IMR-90 (cell line): Measurements from ENCODE around the gene TMEM168. TPM values are rescaled to one million over a fixed set of nuclear protein-coding genes. Genes with fewer than 3 reads are reported as not detected.

Source experiments
- ATAC-seq: fragments of 200-7000 bp; cut with Tn5 transposase; 2 replicates; pipeline ENCODE4 v1.9.1; 2020; ENCODE audit warnings: low read depth, mild to moderate bottlenecking, moderate library complexity
- BruUV-seq: library from RNA; stranded (reverse); fragments of 400-500 nt; replicated peaks from 2 replicates; lab custom pipeline; 2021; lab: Mats Ljungman, UMichigan
- CTCF ChIA-PET: fragments of 300-600 bp; formaldehyde crosslinking; extraction: SDS; loops from one replicate; lab custom pipeline; 2021; ENCODE audit warnings: antibody characterized with exemption; lab: Yijun Ruan, JAX
- POLR2A ChIA-PET: fragments of 300-600 bp; sonication (Branson Sonifier 250); formaldehyde crosslinking; loops from one replicate; lab custom pipeline; 2022; ENCODE audit warnings: antibody characterized with exemption; ENCODE audit not compliant: unreplicated experiment; lab: Charles Lee
- DNase-seq: peaks from one replicate; pipeline ENCODE4 v3.0.0; 2013
- H2AFZ ChIP-seq: replicated peaks from 2 replicates; pipeline ENCODE3; 2013; ENCODE audit warnings: low read length, mild to moderate bottlenecking; ENCODE audit not compliant: poor library complexity
- H2AK5ac ChIP-seq: 2 replicates; pipeline ENCODE4 v1.6.1; 2013; ENCODE audit warnings: low read depth, low read length, inconsistent platforms
- H2AK9ac ChIP-seq: replicated peaks from 2 replicates; pipeline ENCODE3; 2013; ENCODE audit warnings: mild to moderate bottlenecking, low read depth, low read length, moderate library complexity; ENCODE audit not compliant: poor library complexity
- H2BK120ac ChIP-seq: 2 replicates; pipeline ENCODE4 v1.6.1; 2013; ENCODE audit warnings: low read depth, low read length, inconsistent platforms
- H2BK15ac ChIP-seq: 3 replicates; pipeline ENCODE4 v1.6.1; 2013; ENCODE audit warnings: low read depth, low read length, inconsistent platforms
- H2BK20ac ChIP-seq: 2 replicates; pipeline ENCODE4 v1.6.1; 2013; ENCODE audit warnings: low read depth, mild to moderate bottlenecking, inconsistent platforms, low read length, moderate library complexity
- H2BK5ac ChIP-seq: 2 replicates; pipeline ENCODE4 v1.6.1; 2013; ENCODE audit warnings: mild to moderate bottlenecking, low read depth, low read length, inconsistent platforms; ENCODE audit not compliant: poor library complexity, severe bottlenecking
- H3K14ac ChIP-seq: replicated peaks from 2 replicates; pipeline ENCODE4 v1.6.1; 2013; ENCODE audit warnings: low read depth, low read length, inconsistent platforms
- H3K18ac ChIP-seq: 2 replicates; pipeline ENCODE4 v1.6.1; 2013; ENCODE audit warnings: low read depth, low read length, control low read depth
- H3K23ac ChIP-seq: 2 replicates; pipeline ENCODE4 v1.6.1; 2013; ENCODE audit warnings: low read depth, low read length, inconsistent platforms
- H3K27ac ChIP-seq: 2 replicates; pipeline ENCODE4 v1.5.1; 2013; ENCODE audit warnings: mild to moderate bottlenecking, control low read depth, low read length; ENCODE audit not compliant: insufficient read depth
- H3K27me3 ChIP-seq: 2 replicates; pipeline ENCODE4 v1.6.1; 2013; ENCODE audit warnings: low read length; ENCODE audit not compliant: control insufficient read depth, insufficient read depth
- H3K36me3 ChIP-seq: 2 replicates; pipeline ENCODE4 v1.6.1; 2013; ENCODE audit warnings: low read length, mixed read lengths; ENCODE audit not compliant: control insufficient read depth, insufficient read depth
- H3K4ac ChIP-seq: 2 replicates; pipeline ENCODE4 v1.6.1; 2013; ENCODE audit warnings: low read depth, low read length, inconsistent platforms
- H3K4me1 ChIP-seq: 2 replicates; pipeline ENCODE4 v1.6.1; 2013; ENCODE audit warnings: low read length, mixed read lengths; ENCODE audit not compliant: control insufficient read depth, insufficient read depth
- H3K4me2 ChIP-seq: 2 replicates; pipeline ENCODE4 v1.6.1; 2013; ENCODE audit warnings: low read depth, mild to moderate bottlenecking, control low read depth, low read length, moderate library complexity
- H3K4me3 ChIP-seq: 2 replicates; pipeline ENCODE4 v1.5.1; 2013; ENCODE audit warnings: low read depth, mild to moderate bottlenecking, control low read depth, low read length, moderate library complexity; ENCODE audit not compliant: insufficient read depth
- H3K56ac ChIP-seq: 2 replicates; pipeline ENCODE4 v1.6.1; 2013; ENCODE audit warnings: low read length, inconsistent platforms; ENCODE audit not compliant: insufficient read depth; ENCODE audit errors: extremely low read depth
- H3K79me1 ChIP-seq, 2 experiments: 2 replicates each; pipeline ENCODE4 v1.6.1; 2013; ENCODE audit warnings: low read length in 2 of 2, inconsistent platforms in 1 of 2, low read depth in 1 of 2
- H3K9ac ChIP-seq: 2 replicates; pipeline ENCODE4 v1.6.1; 2013; ENCODE audit warnings: low read depth, low read length, control low read depth
- H3K9me1 ChIP-seq: 2 replicates; pipeline ENCODE4 v1.6.1; 2013; ENCODE audit warnings: low read length, inconsistent platforms; ENCODE audit not compliant: insufficient read depth
- H3K9me3 ChIP-seq: 2 replicates; pipeline ENCODE4 v1.6.1; 2013; ENCODE audit warnings: low read length; ENCODE audit not compliant: control insufficient read depth, insufficient read depth
- H4K20me1 ChIP-seq: 2 replicates; pipeline ENCODE4 v1.6.1; 2013; ENCODE audit warnings: low read length, inconsistent platforms; ENCODE audit not compliant: insufficient read depth
- H4K5ac ChIP-seq: 2 replicates; pipeline ENCODE4 v1.6.1; 2013; ENCODE audit warnings: mild to moderate bottlenecking, low read depth, low read length, control low read depth
- H4K8ac ChIP-seq, 2 experiments: 2 replicates each; pipeline ENCODE4 v1.6.1; 2013; ENCODE audit warnings: low read depth in 2 of 2, low read length in 2 of 2, control low read depth in 1 of 2, inconsistent platforms in 1 of 2
- H4K91ac ChIP-seq: 2 replicates; pipeline ENCODE4 v1.6.1; 2013; ENCODE audit warnings: low read depth, low read length, inconsistent platforms; ENCODE audit not compliant: insufficient read depth
- BHLHE40 ChIP-seq: fragments of 150-350 bp; IDR thresholded peaks from 2 replicates; pipeline ENCODE4 v1.6.1; 2016; ENCODE audit warnings: mild to moderate bottlenecking, low read depth, low read length
- CEBPB ChIP-seq: IDR thresholded peaks from 2 replicates; pipeline ENCODE4 v1.6.1; 2012; ENCODE audit warnings: low read depth, low read length, improper control_type of control experiment
- FOS ChIP-seq: fragments of 150-350 bp; IDR thresholded peaks from 2 replicates; pipeline ENCODE4 v1.6.1; 2016; ENCODE audit warnings: low read depth, low read length
- MAZ ChIP-seq: IDR thresholded peaks from 2 replicates; pipeline ENCODE4 v1.6.1; 2012; ENCODE audit warnings: low read depth, mild to moderate bottlenecking, low read length, improper control_type of control experiment, moderate library complexity, borderline replicate concordance
- MXI1 ChIP-seq: IDR thresholded peaks from 2 replicates; pipeline ENCODE4 v1.6.1; 2012; ENCODE audit warnings: low read depth, mild to moderate bottlenecking, low read length, moderate library complexity, borderline replicate concordance
- RAD21 ChIP-seq: IDR thresholded peaks from 2 replicates; pipeline ENCODE4 v1.6.1; 2012; ENCODE audit warnings: low read length, improper control_type of control experiment
- RCOR1 ChIP-seq: IDR thresholded peaks from 2 replicates; pipeline ENCODE4 v1.6.1; 2012; ENCODE audit warnings: mild to moderate bottlenecking, low read length, improper control_type of control experiment; ENCODE audit not compliant: insufficient replicate concordance
- RFX5 ChIP-seq: IDR thresholded peaks from 2 replicates; pipeline ENCODE4 v1.8.0; 2012; ENCODE audit warnings: low read depth, mild to moderate bottlenecking, low read length, moderate library complexity
- SMC3 ChIP-seq: fragments of 150-350 bp; IDR thresholded peaks from 2 replicates; pipeline ENCODE4 v1.6.1; 2016; ENCODE audit warnings: low read depth, mild to moderate bottlenecking, antibody characterized with exemption, low read length, moderate library complexity
- USF2 ChIP-seq: fragments of 150-350 bp; IDR thresholded peaks from 2 replicates; pipeline ENCODE4 v1.6.1; 2017; ENCODE audit warnings: mild to moderate bottlenecking, antibody characterized with exemption, low read length, low read depth
- WGBS, 2 experiments: methylation state at CpG; one replicate each; pipeline versions ENCODE4 v1.1.5 to v1.1.7; 2013; ENCODE audit warnings: missing lambda C conversion rate in 2 of 2; ENCODE audit not compliant: insufficient read length in 1 of 2; ENCODE audit errors: extremely low coverage in 2 of 2; 5-methylcytosine and 5-hydroxymethylcytosine counted together
- dilution Hi-C: fragments of 300-500 bp; cut with HindIII; formaldehyde crosslinking; loops from one replicate; pipeline ENCODE4 v1.14.3; 2018; ENCODE audit warnings: low sequenced_read_pairs; ENCODE audit not compliant: unreplicated experiment
- in situ Hi-C: fragments of 300-500 bp; cut with MboI; formaldehyde crosslinking; loops from 3 replicates; pipeline ENCODE4 v1.14.3; 2019; ENCODE audit warnings: low sequenced_read_pairs, inconsistent platforms, mixed read lengths
- intact Hi-C: fragments of 100-400 bp; cut with micrococcal nuclease; formaldehyde crosslinking; loops from 2 replicates; pipeline ENCODE4 v1.10.0; 2022
- polyA plus RNA-seq, 3 experiments: library from polyadenylated mRNA; depleted of rRNA; stranded (reverse); fragments of >200 nt; gene quantifications; 2 replicates each; pipeline ENCODE4 v1.2.3, GENCODE V29; 2012; ENCODE audit warnings: low replicate concordance in 1 of 3
- total RNA-seq: library from RNA; depleted of rRNA; stranded (reverse); fragments of >200 nt; gene quantifications from 2 replicates; pipeline ENCODE4 v1.2.3, GENCODE V29; 2012
- TF ChIP-seq, protein P1 (sequence below): fragments of 150-350 bp; IDR thresholded peaks from 2 replicates; pipeline ENCODE4 v1.6.1; 2016; ENCODE audit warnings: low read depth, mild to moderate bottlenecking, low read length, moderate library complexity, borderline replicate concordance
- TF ChIP-seq, protein P2 (sequence below): conservative IDR thresholded peaks from 2 replicates; pipeline ENCODE4 v1.5.1; 2012; ENCODE audit warnings: mild to moderate bottlenecking, low read depth, low read length, improper control_type of control experiment

The TMEM168 gene
- total and polyA plus RNA-seq, 2 of the 4 experiments (the other 2 are of a cell fraction): 17.7 to 22.9 TPM

DNA sequence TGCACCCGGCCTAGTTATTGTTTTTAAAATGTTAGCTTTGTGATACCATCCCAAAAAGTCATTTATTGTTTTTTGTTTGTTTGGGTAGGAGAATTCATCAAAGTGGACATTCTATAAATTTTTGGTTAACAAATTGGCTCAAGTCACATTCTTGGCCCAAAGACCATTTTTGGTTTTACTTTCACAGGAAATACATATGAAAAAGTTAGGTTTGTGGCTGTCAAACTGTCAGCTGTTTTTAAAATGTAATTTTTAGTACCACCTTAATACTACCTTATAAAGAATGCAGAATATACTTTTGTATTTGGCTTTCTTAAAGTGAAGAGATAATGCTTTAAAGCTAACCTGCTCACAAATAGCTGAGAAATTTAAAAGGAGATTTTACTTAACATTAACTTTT is 25.1 kb downstream of the TMEM168 start:
- BruUV-seq: no TSS peak

More for the DNA sequence above, 25.1 kb downstream of the TMEM168 start:
- Histone ChIP-seq H2BK120ac (no peak overlapping the region), H3K9me3 (no peaks in the 10 kb centered on the region), H3K4me2 (no peak overlapping the region), H3K4ac (no peak overlapping the region), H3K9ac (no peak overlapping the region), H2BK20ac (no peak overlapping the region), H3K79me1 (no peaks in the 10 kb centered on the region), H3K27ac (no peak overlapping the region), H2AFZ (no peak overlapping the region), H2BK15ac (no peak overlapping the region), H3K18ac (no peak overlapping the region), H3K56ac (no peak overlapping the region), H4K8ac (no peak overlapping the region), H2BK5ac (no peak overlapping the region), H4K91ac (no peak overlapping the region), H4K5ac (no peak overlapping the region), H2AK9ac (no peak overlapping the region), H3K23ac (no peak overlapping the region), H3K14ac (no peak overlapping the region), H3K4me3 (no peak overlapping the region), H2AK5ac (no peak overlapping the region), H3K4me1 (no peaks in the 10 kb centered on the region), H3K9me1 (no peaks in the 10 kb centered on the region), H4K20me1 (no peaks in the 10 kb centered on the region), H3K27me3 (no peaks in the 10 kb centered on the region), H3K36me3 (no peaks in the 10 kb centered on the region)
- POLR2A ChIA-PET: no interaction called here
- in situ Hi-C loops (no loop called here), intact Hi-C loops (no loop called here), dilution Hi-C loops (no loop called here)
- DNase-seq (no peak), ATAC-seq (no peak)
- TF ChIP-seq, protein P1, sequence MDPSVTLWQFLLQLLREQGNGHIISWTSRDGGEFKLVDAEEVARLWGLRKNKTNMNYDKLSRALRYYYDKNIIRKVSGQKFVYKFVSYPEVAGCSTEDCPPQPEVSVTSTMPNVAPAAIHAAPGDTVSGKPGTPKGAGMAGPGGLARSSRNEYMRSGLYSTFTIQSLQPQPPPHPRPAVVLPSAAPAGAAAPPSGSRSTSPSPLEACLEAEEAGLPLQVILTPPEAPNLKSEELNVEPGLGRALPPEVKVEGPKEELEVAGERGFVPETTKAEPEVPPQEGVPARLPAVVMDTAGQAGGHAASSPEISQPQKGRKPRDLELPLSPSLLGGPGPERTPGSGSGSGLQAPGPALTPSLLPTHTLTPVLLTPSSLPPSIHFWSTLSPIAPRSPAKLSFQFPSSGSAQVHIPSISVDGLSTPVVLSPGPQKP: no peak
- no peak for TF ChIP-seq BHLHE40
- TF ChIP-seq RCOR1: no peak
- no peak for TF ChIP-seq SMC3
- TF ChIP-seq, protein P2, sequence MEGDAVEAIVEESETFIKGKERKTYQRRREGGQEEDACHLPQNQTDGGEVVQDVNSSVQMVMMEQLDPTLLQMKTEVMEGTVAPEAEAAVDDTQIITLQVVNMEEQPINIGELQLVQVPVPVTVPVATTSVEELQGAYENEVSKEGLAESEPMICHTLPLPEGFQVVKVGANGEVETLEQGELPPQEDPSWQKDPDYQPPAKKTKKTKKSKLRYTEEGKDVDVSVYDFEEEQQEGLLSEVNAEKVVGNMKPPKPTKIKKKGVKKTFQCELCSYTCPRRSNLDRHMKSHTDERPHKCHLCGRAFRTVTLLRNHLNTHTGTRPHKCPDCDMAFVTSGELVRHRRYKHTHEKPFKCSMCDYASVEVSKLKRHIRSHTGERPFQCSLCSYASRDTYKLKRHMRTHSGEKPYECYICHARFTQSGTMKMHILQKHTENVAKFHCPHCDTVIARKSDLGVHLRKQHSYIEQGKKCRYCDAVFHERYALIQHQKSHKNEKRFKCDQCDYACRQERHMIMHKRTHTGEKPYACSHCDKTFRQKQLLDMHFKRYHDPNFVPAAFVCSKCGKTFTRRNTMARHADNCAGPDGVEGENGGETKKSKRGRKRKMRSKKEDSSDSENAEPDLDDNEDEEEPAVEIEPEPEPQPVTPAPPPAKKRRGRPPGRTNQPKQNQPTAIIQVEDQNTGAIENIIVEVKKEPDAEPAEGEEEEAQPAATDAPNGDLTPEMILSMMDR: no peak
- no peak for TF ChIP-seq RFX5
- TF ChIP-seq USF2: no peak
- no peak for TF ChIP-seq MXI1
- no peak for TF ChIP-seq MAZ
- TF ChIP-seq CEBPB: no peak
- no peak for TF ChIP-seq FOS
- TF ChIP-seq RAD21: no peak
- CTCF ChIA-PET: interaction anchor here (0.6 kb wide), 1 partner anchor 149 kb away, joined by 3 read pairs; no protein-coding TSS in a partner anchor
- no CpG with 5 or more reads among the region's 1 CpG for WGBS, 2 experiments
